Measurements from ENCODE around the gene SELENOT.

SELENOT gene

DNA sequence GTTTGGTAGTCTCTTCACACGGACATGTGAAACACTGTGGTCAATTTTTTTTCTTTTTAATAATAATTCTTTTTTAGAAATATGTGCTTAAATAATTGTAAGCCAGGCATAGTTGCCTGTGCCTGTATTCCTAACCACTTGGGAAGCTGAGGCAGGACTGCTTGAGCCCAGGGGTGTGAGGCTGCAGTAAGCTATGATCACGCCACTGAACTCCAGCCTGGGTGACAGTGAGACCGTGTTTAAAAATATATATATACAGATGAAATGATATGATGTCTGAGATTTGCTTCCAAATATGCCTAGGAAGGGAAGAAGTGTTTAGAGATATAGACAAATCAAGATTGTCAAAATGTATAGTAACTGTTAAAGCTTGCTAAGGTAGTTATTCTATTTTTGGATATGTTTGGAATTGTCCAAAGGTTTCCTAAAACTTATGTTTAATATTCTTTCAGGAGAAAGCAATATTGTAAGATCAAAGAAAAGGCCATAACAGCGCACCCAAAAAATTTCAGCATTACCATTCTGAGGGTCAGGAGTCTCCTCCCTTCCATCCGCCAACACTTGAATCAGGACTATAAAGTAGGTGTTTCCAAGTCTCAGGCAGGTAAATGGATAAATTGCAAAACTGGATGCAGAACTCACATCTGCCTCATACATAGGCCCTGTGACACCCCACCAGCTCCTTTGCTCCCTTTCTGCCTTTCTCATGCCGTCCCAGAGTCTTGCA is 532 bp upstream of the SELENOT start:
- Histone ChIP-seq H3K4me3 (ENCODE audit: low read length) (peak overlapping the region; percentile 87), H3K4me1 (ENCODE audit: control insufficient read depth, low read length) (peaks cover 58% of the 10 kb centered on the region), H3K9me2 (replicated peaks; ENCODE audit: control insufficient read depth, low read length) (no peaks in the 10 kb centered on the region), H3K36me3 (ENCODE audit: control insufficient read depth, low read length) (peaks cover 49% of the 10 kb centered on the region), H3K79me2 (ENCODE audit: control insufficient read depth, low read length) (peaks cover 99% of the 10 kb centered on the region), H4K20me1 (ENCODE audit: control insufficient read depth, insufficient read depth, low read depth, low read length) (peaks cover 20% of the 10 kb centered on the region), H3F3A (ENCODE audit: control insufficient read depth, insufficient read depth) (peaks cover 18% of the 10 kb centered on the region), H3K4me2 (ENCODE audit: low read length) (peak overlapping the region; percentile 90), H3K9me3 (ENCODE audit: control insufficient read depth, insufficient read depth, low read length) (no peaks in the 10 kb centered on the region), H3K27ac (ENCODE audit: low read depth, low read length) (peak overlapping the region; percentile 91), H3K27me3 (ENCODE audit: control insufficient read depth, low read length) (no peaks in the 10 kb centered on the region)
- TF ChIP-seq EZH2phosphoT487 (IDR thresholded peaks at IDR 0.05; ENCODE audit: borderline replicate concordance, low read length): no peak

DNA sequence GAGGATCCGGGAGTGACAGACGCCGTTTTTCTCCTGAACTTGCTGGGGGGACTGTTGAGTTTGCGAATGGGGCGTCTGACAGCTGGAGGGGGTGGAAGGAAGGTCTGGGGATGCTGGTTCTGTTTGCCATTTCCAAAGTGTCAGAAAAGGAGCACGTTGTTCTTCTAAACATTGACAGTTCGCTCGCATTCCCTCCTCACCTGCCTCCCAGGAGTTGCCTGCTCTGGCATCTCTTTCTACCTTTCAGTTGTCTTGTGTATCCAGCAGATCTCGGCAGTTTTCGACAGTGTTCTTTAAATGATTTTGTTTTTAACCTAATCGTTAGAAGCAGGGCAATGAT is 829 bp downstream of the SELENOT start:
- H3K27ac ChIP-seq (ENCODE audit: low read depth, low read length): peak overlapping the region; percentile 91
- H4K20me1 ChIP-seq (ENCODE audit: control insufficient read depth, insufficient read depth, low read depth, low read length): peaks cover 24% of the 10 kb centered on the region
- H3K4me1 ChIP-seq (ENCODE audit: control insufficient read depth, low read length): peaks cover 59% of the 10 kb centered on the region
- H3F3A ChIP-seq (ENCODE audit: control insufficient read depth, insufficient read depth): peaks cover 18% of the 10 kb centered on the region
- H3K9me3 ChIP-seq (ENCODE audit: control insufficient read depth, insufficient read depth, low read length): no peaks in the 10 kb centered on the region
- no peak for TF ChIP-seq EZH2phosphoT487 (IDR thresholded peaks at IDR 0.05; ENCODE audit: borderline replicate concordance, low read length)
- TF ChIP-seq, protein P1, sequence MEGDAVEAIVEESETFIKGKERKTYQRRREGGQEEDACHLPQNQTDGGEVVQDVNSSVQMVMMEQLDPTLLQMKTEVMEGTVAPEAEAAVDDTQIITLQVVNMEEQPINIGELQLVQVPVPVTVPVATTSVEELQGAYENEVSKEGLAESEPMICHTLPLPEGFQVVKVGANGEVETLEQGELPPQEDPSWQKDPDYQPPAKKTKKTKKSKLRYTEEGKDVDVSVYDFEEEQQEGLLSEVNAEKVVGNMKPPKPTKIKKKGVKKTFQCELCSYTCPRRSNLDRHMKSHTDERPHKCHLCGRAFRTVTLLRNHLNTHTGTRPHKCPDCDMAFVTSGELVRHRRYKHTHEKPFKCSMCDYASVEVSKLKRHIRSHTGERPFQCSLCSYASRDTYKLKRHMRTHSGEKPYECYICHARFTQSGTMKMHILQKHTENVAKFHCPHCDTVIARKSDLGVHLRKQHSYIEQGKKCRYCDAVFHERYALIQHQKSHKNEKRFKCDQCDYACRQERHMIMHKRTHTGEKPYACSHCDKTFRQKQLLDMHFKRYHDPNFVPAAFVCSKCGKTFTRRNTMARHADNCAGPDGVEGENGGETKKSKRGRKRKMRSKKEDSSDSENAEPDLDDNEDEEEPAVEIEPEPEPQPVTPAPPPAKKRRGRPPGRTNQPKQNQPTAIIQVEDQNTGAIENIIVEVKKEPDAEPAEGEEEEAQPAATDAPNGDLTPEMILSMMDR (IDR thresholded peaks at IDR 0.05; ENCODE audit: low read depth, low read length, poor library complexity, severe bottlenecking): no peak
- H3K4me3 ChIP-seq (ENCODE audit: low read length): peak overlapping the region; percentile 87
- no peaks in the 10 kb centered on the region for H3K27me3 ChIP-seq (ENCODE audit: control insufficient read depth, low read length)
- peaks cover 99% of the 10 kb centered on the region for H3K79me2 ChIP-seq (ENCODE audit: control insufficient read depth, low read length)
- H3K4me2 ChIP-seq (ENCODE audit: low read length): peak overlapping the region; percentile 90
- no peaks in the 10 kb centered on the region for H3K9me2 ChIP-seq (replicated peaks; ENCODE audit: control insufficient read depth, low read length)
- H3K36me3 ChIP-seq (ENCODE audit: control insufficient read depth, low read length): peaks cover 62% of the 10 kb centered on the region

DNA sequence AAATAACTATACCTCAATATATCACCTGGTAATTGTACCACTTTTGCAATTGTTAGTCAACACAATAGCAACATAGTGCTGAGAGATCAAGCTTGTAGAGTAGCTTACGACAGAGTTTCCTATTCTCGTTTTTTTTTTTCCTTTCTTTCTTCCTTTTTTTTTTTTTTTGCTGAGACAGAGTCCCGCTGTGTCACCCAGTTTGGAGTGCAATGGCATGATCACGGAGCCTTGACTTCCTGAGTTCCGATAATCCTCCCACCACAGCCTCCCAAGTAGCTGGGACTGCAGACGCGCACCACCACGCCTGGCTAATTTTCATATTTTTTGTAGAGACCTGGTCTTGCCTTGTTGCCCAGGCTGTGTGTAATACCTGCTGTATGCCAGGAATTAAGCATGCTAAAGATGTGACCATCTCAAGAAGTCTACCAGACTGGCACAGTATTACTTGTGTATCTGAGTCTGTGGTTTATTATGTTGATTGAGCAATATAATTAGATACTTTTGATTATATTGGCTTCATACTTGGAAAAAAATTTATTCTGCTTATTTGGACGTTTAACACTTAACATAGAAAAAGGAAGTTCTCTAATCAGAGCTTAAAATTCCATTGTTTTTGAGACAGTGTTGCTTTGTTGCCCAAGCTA is 3.0 kb downstream of the SELENOT start:
- H3F3A ChIP-seq (ENCODE audit: control insufficient read depth, insufficient read depth): peaks cover 18% of the 10 kb centered on the region
- H3K27ac ChIP-seq (ENCODE audit: low read depth, low read length): peak overlapping the region; percentile 91
- peaks cover 99% of the 10 kb centered on the region for H3K79me2 ChIP-seq (ENCODE audit: control insufficient read depth, low read length)
- no peaks in the 10 kb centered on the region for H3K9me3 ChIP-seq (ENCODE audit: control insufficient read depth, insufficient read depth, low read length)
- H4K20me1 ChIP-seq (ENCODE audit: control insufficient read depth, insufficient read depth, low read depth, low read length): peaks cover 38% of the 10 kb centered on the region
- H3K27me3 ChIP-seq (ENCODE audit: control insufficient read depth, low read length): no peaks in the 10 kb centered on the region
- H3K36me3 ChIP-seq (ENCODE audit: control insufficient read depth, low read length): peaks cover 73% of the 10 kb centered on the region
- no peaks in the 10 kb centered on the region for H3K9me2 ChIP-seq (replicated peaks; ENCODE audit: control insufficient read depth, low read length)
- TF ChIP-seq EZH2phosphoT487 (IDR thresholded peaks at IDR 0.05; ENCODE audit: borderline replicate concordance, low read length): no peak
- TF ChIP-seq, protein P1 (IDR thresholded peaks at IDR 0.05; ENCODE audit: low read depth, low read length, poor library complexity, severe bottlenecking): no peak
- peak overlapping the region; percentile 87 for H3K4me3 ChIP-seq (ENCODE audit: low read length)
- peak overlapping the region; percentile 90 for H3K4me2 ChIP-seq (ENCODE audit: low read length)
- peaks cover 57% of the 10 kb centered on the region for H3K4me1 ChIP-seq (ENCODE audit: control insufficient read depth, low read length)
